Mesenchymal stem cell (in vitro differentiated cells and primary cell): ENCODE results near the gene PIK3R2.

Experiments used
- DNase-seq: peaks from one replicate; pipeline ENCODE4 v3.0.0-alpha.2; 2013
- H2AFZ ChIP-seq: one replicate; pipeline ENCODE4 v1.6.1; 2013; ENCODE audit warnings: low read depth, mild to moderate bottlenecking, control low read depth, inconsistent platforms, low read length, moderate library complexity
- H2AK5ac ChIP-seq: 2 replicates; pipeline ENCODE4 v1.6.1; 2013; ENCODE audit warnings: low read length, moderate library complexity, mild to moderate bottlenecking, inconsistent platforms; ENCODE audit not compliant: severe bottlenecking
- H2BK120ac ChIP-seq: one replicate; pipeline ENCODE4 v1.6.1; 2013; ENCODE audit warnings: low read depth, mild to moderate bottlenecking, inconsistent platforms, low read length, moderate library complexity
- H2BK12ac ChIP-seq, 2 experiments: one replicate each; pipeline ENCODE4 v1.6.1; 2013; ENCODE audit warnings: inconsistent platforms in 2 of 2, low read length in 2 of 2, mild to moderate bottlenecking in 2 of 2, moderate library complexity in 2 of 2, control low read depth in 1 of 2
- H2BK15ac ChIP-seq: one replicate; pipeline ENCODE4 v1.6.1; 2013; ENCODE audit warnings: mild to moderate bottlenecking, low read depth, inconsistent platforms; ENCODE audit not compliant: poor library complexity, severe bottlenecking
- H2BK5ac ChIP-seq: 2 replicates; pipeline ENCODE4 v1.6.1; 2013; ENCODE audit warnings: low read depth, mild to moderate bottlenecking, low read length, control low read depth, inconsistent platforms; ENCODE audit not compliant: poor library complexity, severe bottlenecking
- H3K14ac ChIP-seq, 2 experiments: one replicate each; pipeline ENCODE4 v1.6.1; 2013; ENCODE audit warnings: inconsistent platforms in 2 of 2, low read length in 2 of 2, control low read depth in 1 of 2, mild to moderate bottlenecking in 1 of 2, moderate library complexity in 1 of 2
- H3K18ac ChIP-seq, 2 experiments: one replicate each; pipeline ENCODE4 v1.6.1; 2013; ENCODE audit warnings: inconsistent platforms in 2 of 2, low read length in 2 of 2, control low read depth in 1 of 2, low read depth in 1 of 2, mild to moderate bottlenecking in 1 of 2
- H3K23ac ChIP-seq, 2 experiments: one replicate each; pipeline ENCODE4 v1.6.1; 2013; ENCODE audit warnings: inconsistent platforms in 2 of 2, low read length in 2 of 2, mild to moderate bottlenecking in 2 of 2, moderate library complexity in 2 of 2, control low read depth in 1 of 2
- H3K27ac ChIP-seq: 2 replicates; pipeline ENCODE4 v1.5.1; 2013; ENCODE audit warnings: mild to moderate bottlenecking, moderate library complexity, low read length, control low read depth, inconsistent platforms; ENCODE audit not compliant: poor library complexity, severe bottlenecking
- H3K27me3 ChIP-seq, 2 experiments: 2 replicates each; pipeline versions ENCODE4 v1.6.1 to v1.7.0; 2013; ENCODE audit warnings: low read length in 2 of 2, mild to moderate bottlenecking in 2 of 2, moderate library complexity in 2 of 2, control low read depth in 1 of 2, inconsistent platforms in 1 of 2; ENCODE audit not compliant: control insufficient read depth in 1 of 2, insufficient read depth in 1 of 2
- H3K36me3 ChIP-seq, 2 experiments: 2 replicates each; pipeline versions ENCODE4 v1.6.1 to v1.7.0; 2013; ENCODE audit warnings: low read length in 2 of 2, control low read depth in 1 of 2, inconsistent platforms in 1 of 2, low read depth in 1 of 2, mild to moderate bottlenecking in 1 of 2; ENCODE audit not compliant: insufficient read depth in 2 of 2, control insufficient read depth in 1 of 2
- H3K4ac ChIP-seq, 2 experiments: one replicate each; pipeline ENCODE4 v1.6.1; 2013; ENCODE audit warnings: inconsistent platforms in 2 of 2, low read length in 2 of 2, mild to moderate bottlenecking in 2 of 2, moderate library complexity in 2 of 2, control low read depth in 1 of 2, low read depth in 1 of 2
- H3K4me1 ChIP-seq: 2 replicates; pipeline ENCODE4 v1.6.1; 2013; ENCODE audit warnings: low read depth, low read length, control low read depth; ENCODE audit not compliant: control insufficient read depth, insufficient read depth
- H3K4me2 ChIP-seq: 2 replicates; pipeline ENCODE4 v1.6.1; 2013; ENCODE audit warnings: low read length, mild to moderate bottlenecking, inconsistent platforms; ENCODE audit not compliant: poor library complexity, severe bottlenecking
- H3K4me3 ChIP-seq, 2 experiments: 2 replicates each; pipeline versions ENCODE4 v1.5.1 to v1.7.0; 2013; ENCODE audit warnings: low read length in 2 of 2, mild to moderate bottlenecking in 2 of 2, control low read depth in 1 of 2, low read depth in 1 of 2; ENCODE audit not compliant: insufficient read depth in 1 of 2
- H3K79me1 ChIP-seq: replicated peaks from 2 replicates; pipeline ENCODE4 v1.6.1; 2013; ENCODE audit warnings: mild to moderate bottlenecking, control low read depth, low read length, inconsistent platforms; ENCODE audit not compliant: poor library complexity, severe bottlenecking
- H3K9ac ChIP-seq: 2 replicates; pipeline ENCODE4 v1.7.0; 2013; ENCODE audit warnings: mild to moderate bottlenecking, low read length, moderate library complexity
- H3K9me3 ChIP-seq: 2 replicates; pipeline ENCODE4 v1.7.0; 2013; ENCODE audit warnings: mild to moderate bottlenecking, low read length; ENCODE audit not compliant: control insufficient read depth
- H4K8ac ChIP-seq: one replicate; pipeline ENCODE4 v1.6.1; 2013; ENCODE audit warnings: inconsistent platforms, mild to moderate bottlenecking, low read length, moderate library complexity
- H4K91ac ChIP-seq: one replicate; pipeline ENCODE4 v1.6.1; 2013; ENCODE audit warnings: mild to moderate bottlenecking, low read length, inconsistent platforms
- WGBS: methylation state at CpG from one replicate; pipeline ENCODE4 v1.1.7; 2013; ENCODE audit warnings: mixed read lengths; 5-methylcytosine and 5-hydroxymethylcytosine counted together

PIK3R2 gene

GRCh38 chr19:18153556-18154134 is 682 bp downstream of the PIK3R2 start:
- H3K4me3 ChIP-seq = peak overlapping the region; percentile 87 to 89
- peak overlapping the region; percentile 53 for H3K27ac ChIP-seq
- peaks cover 3% of the 10 kb centered on the region for H3K79me1 ChIP-seq
- no peak overlapping the region for H2BK15ac ChIP-seq
- H4K91ac ChIP-seq = peak overlapping the region; percentile 70
- H2BK12ac ChIP-seq = peak overlapping the region in 1 of 2 experiments; percentile 43
- H2BK120ac ChIP-seq = peak overlapping the region; percentile 80
- 2% methylated on average over 38 of the region's 38 CpGs for WGBS
- H2AK5ac ChIP-seq = no peak overlapping the region
- H3K4me2 ChIP-seq = peak overlapping the region; percentile 88
- H3K9me3 ChIP-seq = no peaks in the 10 kb centered on the region
- peak overlapping the region; percentile 63 for H2BK5ac ChIP-seq
- H3K36me3 ChIP-seq = peaks cover 9 to 44% of the 10 kb centered on the region in 2 experiments
- no peaks in the 10 kb centered on the region for H3K27me3 ChIP-seq
- H4K8ac ChIP-seq = peak overlapping the region; percentile 64
- peak overlapping the region; percentile 29 for H2AFZ ChIP-seq
- H3K14ac ChIP-seq = peak overlapping the region in 1 of 2 experiments; percentile 98
- peaks cover 37% of the 10 kb centered on the region for H3K4me1 ChIP-seq
- H3K23ac ChIP-seq = peak overlapping the region in 1 of 2 experiments; percentile 97
- DNase-seq = no peak
- peak overlapping the region; percentile 91 to 92 for H3K18ac ChIP-seq
- peak overlapping the region; percentile 69 to 94 for H3K4ac ChIP-seq
- H3K9ac ChIP-seq = peak overlapping the region; percentile 94

- peaks cover 7% of the 10 kb centered on the region for H3K79me1 ChIP-seq
Measured at GRCh38 chr19:18155095-18156087, 2.4 kb downstream of the PIK3R2 start.

GRCh38 chr19:18156268-18156667 is 3.3 kb downstream of the PIK3R2 start:
- Histone ChIP-seq H3K23ac (no peak overlapping the region), H4K91ac (peak overlapping the region; percentile 53), H3K79me1 (peaks cover 10% of the 10 kb centered on the region), H3K4me2 (no peak overlapping the region), H2BK12ac (peak overlapping the region in 1 of 2 experiments; percentile 55), H2BK15ac (no peak overlapping the region), H3K27ac (peak overlapping the region; percentile 62), H3K27me3 (no peaks in the 10 kb centered on the region), H3K9me3 (no peaks in the 10 kb centered on the region), H3K4ac (peak overlapping the region in 1 of 2 experiments; percentile 52), H2AK5ac (peak overlapping the region; percentile 24), H2AFZ (no peak overlapping the region), H4K8ac (no peak overlapping the region), H3K14ac (peak overlapping the region in 1 of 2 experiments; percentile 13), H2BK5ac (no peak overlapping the region), H3K4me1 (peaks cover 44% of the 10 kb centered on the region), H2BK120ac (no peak overlapping the region), H3K18ac (peak overlapping the region in 1 of 2 experiments; percentile 61), H3K4me3 (no peak overlapping the region), H3K36me3 (peaks cover 16 to 37% of the 10 kb centered on the region in 2 experiments), H3K9ac (peak overlapping the region; percentile 52)
- WGBS = 95% methylated on average over 4 of the region's 6 CpGs
- DNase-seq = no peak

More at GRCh38 chr19:18155095-18156087, 2.4 kb downstream of the PIK3R2 start:
- DNase-seq = no peak
- Histone ChIP-seq H3K4ac (peak overlapping the region in 1 of 2 experiments; percentile 28), H3K36me3 (peaks cover 16 to 34% of the 10 kb centered on the region in 2 experiments), H3K4me3 (no peak overlapping the region), H3K14ac (no peak overlapping the region), H2BK15ac (peak overlapping the region; percentile 76), H3K9me3 (no peaks in the 10 kb centered on the region), H3K23ac (no peak overlapping the region), H2AFZ (no peak overlapping the region), H4K8ac (no peak overlapping the region), H2BK120ac (no peak overlapping the region), H4K91ac (peak overlapping the region; percentile 1), H3K27me3 (no peaks in the 10 kb centered on the region), H3K18ac (peak overlapping the region in 1 of 2 experiments; percentile 11), H3K4me2 (no peak overlapping the region), H3K9ac (no peak overlapping the region), H2AK5ac (no peak overlapping the region), H3K27ac (no peak overlapping the region), H3K4me1 (peaks cover 37% of the 10 kb centered on the region), H2BK12ac (peak overlapping the region in 1 of 2 experiments; percentile 81), H2BK5ac (no peak overlapping the region)
- 97% methylated on average over 43 of the region's 43 CpGs for WGBS
